Measurements from ENCODE around the gene ECHS1. TPM values are rescaled to one million over a fixed set of nuclear protein-coding genes. Genes with fewer than 3 reads are reported as not detected.

ECHS1 gene
- total and polyA plus RNA-seq, 9 of the 15 experiments (the other 6 are each of a cell fraction or from before 2014, with no cell fraction given): 16.6 to 100 (median 68.1) TPM

GRCh38 chr10:133361227-133361626 is 11.9 kb downstream of the ECHS1 start:
- H3K4me1 ChIP-seq (replicated peaks in 1 of 2; ENCODE audit: control insufficient read depth in 2 of 2, insufficient read depth in 2 of 2, low read length in 2 of 2): peaks cover 15 to 48% of the 10 kb centered on the region in 2 experiments
- DNase-seq (ENCODE audit: extremely low read depth in 1 of 4, low spot score in 3 of 4) (no peak), ATAC-seq (no peak), FAIRE-seq (no peak)
- no peak for TF ChIP-seq EHMT2 (IDR thresholded peaks at IDR 0.05)
- TF ChIP-seq ZBTB5 (IDR thresholded peaks at IDR 0.05): no peak
- TF ChIP-seq ZNF197 (CRISPR knock-in tag; IDR thresholded peaks at IDR 0.05; ENCODE audit: low read depth): no peak
- no peak for TF ChIP-seq CBFB (CRISPR knock-in tag; IDR thresholded peaks at IDR 0.05)
- TF ChIP-seq ZNF311 (CRISPR knock-in tag; IDR thresholded peaks at IDR 0.05): no peak
- no peak for TF ChIP-seq PURB (CRISPR knock-in tag; IDR thresholded peaks at IDR 0.05; ENCODE audit: low read depth)
- TF ChIP-seq HDAC8 (tag; IDR thresholded peaks at IDR 0.05): no peak
- TF ChIP-seq, protein P1, sequence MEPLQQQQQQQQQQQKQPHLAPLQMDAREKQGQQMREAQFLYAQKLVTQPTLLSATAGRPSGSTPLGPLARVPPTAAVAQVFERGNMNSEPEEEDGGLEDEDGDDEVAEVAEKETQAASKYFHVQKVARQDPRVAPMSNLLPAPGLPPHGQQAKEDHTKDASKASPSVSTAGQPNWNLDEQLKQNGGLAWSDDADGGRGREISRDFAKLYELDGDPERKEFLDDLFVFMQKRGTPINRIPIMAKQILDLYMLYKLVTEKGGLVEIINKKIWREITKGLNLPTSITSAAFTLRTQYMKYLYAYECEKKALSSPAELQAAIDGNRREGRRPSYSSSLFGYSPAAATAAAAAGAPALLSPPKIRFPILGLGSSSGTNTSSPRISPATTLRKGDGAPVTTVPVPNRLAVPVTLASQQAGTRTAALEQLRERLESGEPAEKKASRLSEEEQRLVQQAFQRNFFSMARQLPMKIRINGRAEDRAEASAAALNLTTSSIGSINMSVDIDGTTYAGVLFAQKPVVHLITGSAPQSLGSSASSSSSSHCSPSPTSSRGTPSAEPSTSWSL (CRISPR knock-in tag; IDR thresholded peaks at IDR 0.05; ENCODE audit: borderline replicate concordance): no peak
- no peak for TF ChIP-seq ZNF644 (tag; IDR thresholded peaks at IDR 0.05; ENCODE audit: low read depth)
- TF ChIP-seq, protein P2, sequence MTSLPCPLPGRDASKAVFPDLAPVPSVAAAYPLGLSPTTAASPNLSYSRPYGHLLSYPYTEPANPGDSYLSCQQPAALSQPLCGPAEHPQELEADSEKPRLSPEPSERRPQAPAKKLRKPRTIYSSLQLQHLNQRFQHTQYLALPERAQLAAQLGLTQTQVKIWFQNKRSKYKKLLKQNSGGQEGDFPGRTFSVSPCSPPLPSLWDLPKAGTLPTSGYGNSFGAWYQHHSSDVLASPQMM (CRISPR knock-in tag; IDR thresholded peaks at IDR 0.05): no peak
- H3K27me3 ChIP-seq (ENCODE audit: control insufficient read depth in 2 of 2, insufficient read depth in 2 of 2, low read length in 2 of 2): no peaks in the 10 kb centered on the region
- no TSS peak for BruUV-seq (replicated peaks)
- in situ Hi-C loops (cut with MboI) (no loop called here), intact Hi-C loops (cut with micrococcal nuclease) (no loop called here)
- ChIA-PET CTCF (ENCODE audit: low intra/inter-chr PET ratio) (no interaction called here), POLR2A (interaction anchor here (0.6 to 1.7 kb wide), 8 partner anchors 8 to 138 kb away, joined by 3 to 10 read pairs (median 4); partner anchors contain the start of gene ECHS1)
- 61% methylated on average over 5 of the region's 5 CpGs for WGBS (ENCODE audit: insufficient coverage, low coverage, missing lambda C conversion rate)
- H3K4me3 ChIP-seq: no peak overlapping the region
- no peak overlapping the region for H3K4me2 ChIP-seq (ENCODE audit: insufficient read depth, low read length)
- H3K9me1 ChIP-seq (ENCODE audit: control insufficient read depth, insufficient read depth, low read length): no peaks in the 10 kb centered on the region
- peaks cover 12% of the 10 kb centered on the region for H3K79me2 ChIP-seq (ENCODE audit: control insufficient read depth, insufficient read depth, low read length)
- H4K20me1 ChIP-seq (replicated peaks; ENCODE audit: control insufficient read depth, insufficient read depth, low read length): 0 out of 2 replicates have a peak, but pooled peaks cover 3% of the 10 kb centered on the region
- H3K9me3 ChIP-seq (replicated peaks; ENCODE audit: control insufficient read depth, insufficient read depth, low read depth, low read length): no peaks in the 10 kb centered on the region
- H3K36me3 ChIP-seq (ENCODE audit: control insufficient read depth, insufficient read depth, low read length): peaks cover 41% of the 10 kb centered on the region; the same call in 2 of the 3 replicates
- H3K9ac ChIP-seq (ENCODE audit: insufficient read depth in 1 of 2, low read depth in 2 of 2, low read length in 2 of 2): no peak overlapping the region
- H3K27ac ChIP-seq (ENCODE audit: extremely low read depth, low read depth, low read length): no peak overlapping the region
- no peak overlapping the region for H2AFZ ChIP-seq (ENCODE audit: low read depth, low read length)
